PC-9 (cell line): ENCODE measurements around the gene PI4K2A. TPM values are rescaled to one million over a fixed set of nuclear protein-coding genes. Genes with fewer than 3 reads are reported as not detected.

Source experiments
- BruUV-seq: library from RNA; stranded (reverse); fragments of 400-500 nt; replicated peaks from 2 replicates; lab custom pipeline; 2021; lab: Mats Ljungman, UMichigan
- CTCF ChIA-PET: fragments of 300-600 bp; sonication (Branson Sonifier 250); formaldehyde crosslinking; loops from one replicate; lab custom pipeline; 2022; ENCODE audit warnings: antibody characterized with exemption; lab: Charles Lee
- POLR2A ChIA-PET: fragments of 300-600 bp; sonication (Branson Sonifier 250); formaldehyde crosslinking; loops from one replicate; lab custom pipeline; 2022; ENCODE audit warnings: antibody characterized with exemption; ENCODE audit not compliant: unreplicated experiment; lab: Charles Lee
- DNase-seq, 2 experiments: peaks; one replicate each; pipeline versions ENCODE4 v3.0.0 to v3.0.0-alpha.2; 2015 to 2022; ENCODE audit warnings: mixed read lengths in 1 of 2
- H2AFZ ChIP-seq: fragments of 200-600 bp; sonication (generic); 2 replicates; pipeline ENCODE4 v1.8.1; 2017; ENCODE audit warnings: antibody characterized with exemption
- H3F3A ChIP-seq: fragments of 200-600 bp; sonication (generic); 2 replicates; pipeline ENCODE4 v1.8.1; 2017; ENCODE audit warnings: antibody characterized with exemption, mild to moderate bottlenecking, low read depth; ENCODE audit not compliant: insufficient read depth
- H3K27ac ChIP-seq: fragments of 200-600 bp; sonication (generic); 2 replicates; pipeline ENCODE4 v1.6.1; 2016; ENCODE audit warnings: mixed run types
- H3K27me3 ChIP-seq: fragments of 200-600 bp; sonication (generic); 2 replicates; pipeline ENCODE4 v1.6.1; 2016; ENCODE audit warnings: low read depth, mixed run types; ENCODE audit not compliant: insufficient read depth
- H3K36me3 ChIP-seq: fragments of 200-600 bp; sonication (generic); 2 replicates; pipeline ENCODE4 v1.6.1; 2016; ENCODE audit warnings: low read depth, mixed run types
- H3K4me1 ChIP-seq: fragments of 200-600 bp; sonication (generic); replicated peaks from 2 replicates; pipeline ENCODE4 v1.6.1; 2016; ENCODE audit warnings: mixed run types; ENCODE audit not compliant: insufficient read depth
- H3K4me2 ChIP-seq: fragments of 200-600 bp; sonication (generic); 2 replicates; pipeline ENCODE4 v1.6.1; 2017; ENCODE audit warnings: mixed run types
- H3K4me3 ChIP-seq: fragments of 200-600 bp; sonication (generic); 2 replicates; pipeline ENCODE4 v1.6.1; 2016; ENCODE audit warnings: mixed run types
- H3K79me2 ChIP-seq: fragments of 200-600 bp; sonication (generic); 2 replicates; pipeline ENCODE4 v1.6.1; 2017; ENCODE audit warnings: low read depth, mixed run types
- H3K9me2 ChIP-seq: fragments of 200-600 bp; sonication (generic); 2 replicates; pipeline ENCODE4 v1.8.1; 2017; ENCODE audit warnings: mild to moderate bottlenecking; ENCODE audit not compliant: insufficient read depth
- H3K9me3 ChIP-seq: fragments of 200-600 bp; sonication (generic); 2 replicates; pipeline ENCODE4 v1.8.1; 2016; ENCODE audit warnings: low read depth; ENCODE audit not compliant: insufficient read depth
- H4K20me1 ChIP-seq: fragments of 200-600 bp; sonication (generic); 2 replicates; pipeline ENCODE4 v1.8.1; 2017; ENCODE audit not compliant: insufficient read depth
- EZH2 ChIP-seq: fragments of 200-600 bp; sonication (generic); IDR thresholded peaks from 2 replicates; pipeline ENCODE4 v1.8.0; 2017; ENCODE audit warnings: antibody characterized with exemption, low read depth
- intact Hi-C: fragments of 100-400 bp; cut with micrococcal nuclease; formaldehyde crosslinking; loops from one replicate; pipeline ENCODE4 v1.10.0; 2022; ENCODE audit not compliant: unreplicated experiment
- total RNA-seq: library from RNA; stranded (reverse); gene quantifications from 2 replicates; pipeline ENCODE4 v1.2.3, GENCODE V29; 2021
- TF ChIP-seq, protein P1 (sequence below): fragments of 200-600 bp; sonication (generic); conservative IDR thresholded peaks from 2 replicates; pipeline ENCODE4 v1.6.1; 2017; ENCODE audit warnings: mixed run types, antibody characterized with exemption, mild to moderate bottlenecking, moderate library complexity

PI4K2A gene
- total RNA-seq, 1 experiment from 2014 or later = 20.3 TPM

- Histone ChIP-seq H3K4me2 (no peak overlapping the region), H3K79me2 (no peaks in the 10 kb centered on the region), H2AFZ (no peak overlapping the region), H3K4me3 (no peak overlapping the region), H4K20me1 (no peaks in the 10 kb centered on the region), H3K9me3 (no peaks in the 10 kb centered on the region), H3K27me3 (no peaks in the 10 kb centered on the region), H3F3A (peaks cover 15% of the 10 kb centered on the region; the same call in 1 of the 2 replicates), H3K36me3 (no peaks in the 10 kb centered on the region), H3K9me2 (no peaks in the 10 kb centered on the region), H3K27ac (no peak overlapping the region), H3K4me1 (peaks cover 28% of the 10 kb centered on the region)
- DNase-seq = no peak
- CTCF ChIA-PET = no interaction called here
- POLR2A ChIA-PET = no interaction called here
- intact Hi-C loops = no loop called here
- TF ChIP-seq, protein P1, sequence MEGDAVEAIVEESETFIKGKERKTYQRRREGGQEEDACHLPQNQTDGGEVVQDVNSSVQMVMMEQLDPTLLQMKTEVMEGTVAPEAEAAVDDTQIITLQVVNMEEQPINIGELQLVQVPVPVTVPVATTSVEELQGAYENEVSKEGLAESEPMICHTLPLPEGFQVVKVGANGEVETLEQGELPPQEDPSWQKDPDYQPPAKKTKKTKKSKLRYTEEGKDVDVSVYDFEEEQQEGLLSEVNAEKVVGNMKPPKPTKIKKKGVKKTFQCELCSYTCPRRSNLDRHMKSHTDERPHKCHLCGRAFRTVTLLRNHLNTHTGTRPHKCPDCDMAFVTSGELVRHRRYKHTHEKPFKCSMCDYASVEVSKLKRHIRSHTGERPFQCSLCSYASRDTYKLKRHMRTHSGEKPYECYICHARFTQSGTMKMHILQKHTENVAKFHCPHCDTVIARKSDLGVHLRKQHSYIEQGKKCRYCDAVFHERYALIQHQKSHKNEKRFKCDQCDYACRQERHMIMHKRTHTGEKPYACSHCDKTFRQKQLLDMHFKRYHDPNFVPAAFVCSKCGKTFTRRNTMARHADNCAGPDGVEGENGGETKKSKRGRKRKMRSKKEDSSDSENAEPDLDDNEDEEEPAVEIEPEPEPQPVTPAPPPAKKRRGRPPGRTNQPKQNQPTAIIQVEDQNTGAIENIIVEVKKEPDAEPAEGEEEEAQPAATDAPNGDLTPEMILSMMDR = no peak
- no peak for TF ChIP-seq EZH2
- no TSS peak for BruUV-seq
These were observed 41.2 kb upstream of the PI4K2A start for GRCh38 chr10:97599272-97599619.

DNA sequence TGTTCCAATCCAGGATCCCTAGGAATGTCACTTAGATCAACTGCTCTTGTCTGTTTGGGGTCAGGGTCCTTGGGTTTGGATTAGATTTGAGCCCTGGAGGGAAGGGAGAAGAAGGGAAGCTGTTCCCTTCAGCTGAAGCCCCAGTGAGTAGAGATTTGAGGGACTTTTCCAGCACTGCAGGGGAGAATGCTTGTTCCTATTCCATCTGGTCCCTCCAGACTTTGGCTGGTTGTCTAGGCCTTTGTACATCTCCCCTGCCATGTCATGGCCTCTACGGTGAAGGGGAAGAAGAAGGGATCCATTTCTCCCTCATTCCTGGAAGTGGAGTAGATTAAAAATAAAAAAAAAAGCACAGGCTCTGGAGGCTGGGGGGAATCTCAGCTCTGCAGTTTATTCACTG, 39.9 kb upstream of the PI4K2A start:
- no peaks in the 10 kb centered on the region for H3K36me3 ChIP-seq
- TF ChIP-seq, protein P1 = no peak
- TF ChIP-seq EZH2 = no peak
- no TSS peak for BruUV-seq
- H3K9me3 ChIP-seq = no peaks in the 10 kb centered on the region
- H3K27ac ChIP-seq = no peak overlapping the region
- H3K27me3 ChIP-seq = no peaks in the 10 kb centered on the region
- no peak for DNase-seq
- no peaks in the 10 kb centered on the region for H3K9me2 ChIP-seq
- no peak overlapping the region for H3K4me3 ChIP-seq
- peaks cover 26% of the 10 kb centered on the region for H3K4me1 ChIP-seq
- no peak overlapping the region for H3K4me2 ChIP-seq
- H4K20me1 ChIP-seq = no peaks in the 10 kb centered on the region
- H2AFZ ChIP-seq = no peak overlapping the region
- ChIA-PET POLR2A (interaction anchor here (0.7 kb wide), 1 partner anchor 1634 kb away, joined by 5 read pairs; no protein-coding TSS in a partner anchor), CTCF (interaction anchor here (0.6 kb wide), 1 partner anchor 9 kb away, joined by 3 read pairs; no protein-coding TSS in a partner anchor)
- H3K79me2 ChIP-seq = no peaks in the 10 kb centered on the region
- H3F3A ChIP-seq = peaks cover 8% of the 10 kb centered on the region; the same call in 1 of the 2 replicates
- intact Hi-C loops = no loop called here

DNA sequence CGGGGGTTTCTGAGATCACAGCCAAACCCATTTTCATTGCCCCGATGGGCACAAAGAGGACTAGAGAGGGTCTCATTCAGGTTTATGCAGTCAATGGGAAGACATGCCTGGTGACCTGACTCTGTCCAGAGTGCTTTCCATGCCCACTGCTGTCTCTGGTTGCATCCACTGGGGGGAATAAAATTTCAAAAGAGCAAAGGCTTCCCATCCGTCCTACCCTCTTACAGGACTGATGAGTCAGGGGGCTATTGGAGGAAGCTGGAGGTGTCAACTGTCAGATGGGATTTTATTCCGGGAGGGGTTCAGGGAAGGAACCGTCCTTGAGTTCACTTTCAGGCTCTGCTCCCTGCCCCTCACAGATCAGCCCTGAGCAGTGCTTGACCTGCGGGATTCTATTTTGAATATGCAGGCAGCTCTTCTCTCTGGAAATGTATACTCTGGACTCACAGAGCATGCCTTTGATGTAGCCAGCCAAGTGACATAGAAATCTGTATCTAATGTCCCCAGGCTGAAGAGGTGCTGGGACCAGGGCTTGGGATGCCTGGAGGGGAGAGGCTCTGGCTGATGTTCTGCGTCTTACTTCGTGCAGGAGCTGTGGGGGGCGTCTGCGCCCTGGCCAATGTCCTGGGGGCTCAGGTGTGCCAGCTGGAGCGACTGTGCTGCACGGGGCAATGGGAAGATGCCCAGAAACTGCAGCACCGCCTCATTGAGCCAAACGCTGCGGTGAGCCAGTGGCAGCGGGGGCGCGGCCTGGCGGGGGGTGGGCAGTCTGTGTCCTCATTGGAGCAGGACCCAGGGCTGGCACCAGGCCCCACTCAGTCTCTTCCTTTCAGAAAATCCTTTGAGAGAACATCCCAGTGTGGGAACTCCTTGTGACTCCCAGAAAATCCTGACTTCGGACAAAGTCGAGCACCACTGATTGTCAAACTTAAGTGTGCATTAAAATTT, 38.9 kb upstream of the PI4K2A start:
- intact Hi-C loops = no loop called here
- no peaks in the 10 kb centered on the region for H4K20me1 ChIP-seq
- H3K36me3 ChIP-seq = no peaks in the 10 kb centered on the region
- no peak overlapping the region for H3K27ac ChIP-seq
- no peak overlapping the region for H2AFZ ChIP-seq
- H3K9me3 ChIP-seq = no peaks in the 10 kb centered on the region
- H3F3A ChIP-seq = no peaks in the 10 kb centered on the region
- H3K27me3 ChIP-seq = no peaks in the 10 kb centered on the region
- ChIA-PET POLR2A (no interaction called here), CTCF (no interaction called here)
- TF ChIP-seq, protein P1 = no peak
- no peak overlapping the region for H3K4me2 ChIP-seq
- BruUV-seq = no TSS peak
- H3K9me2 ChIP-seq = no peaks in the 10 kb centered on the region
- H3K4me3 ChIP-seq = no peak overlapping the region
- no peaks in the 10 kb centered on the region for H3K79me2 ChIP-seq
- H3K4me1 ChIP-seq = peaks cover 17% of the 10 kb centered on the region
- no peak for DNase-seq
